Activated CD4-positive, alpha-beta T cell treated with anti-CD3 and anti-CD28 coated beads, Interleukin-2, Interleukin-4, amounts not matched to agents 100 ng/mL and 50 ng/mL, durations not matched to agents 16 hours and 8 hours (primary cell): ENCODE results near the gene DIDO1.

Experiments used
- DNase-seq: peaks from one replicate; pipeline ENCODE4 v3.0.0-alpha.2; 2020; ENCODE audit warnings: low spot score

DIDO1 gene

GRCh38 chr20:62832951-62833391 is 93.3 kb downstream of the DIDO1 start:
- DNase-seq, result no peak

- DNase-seq, result no peak
Measured at GRCh38 chr20:62832212-62832922, 93.9 kb downstream of the DIDO1 start.

DNA sequence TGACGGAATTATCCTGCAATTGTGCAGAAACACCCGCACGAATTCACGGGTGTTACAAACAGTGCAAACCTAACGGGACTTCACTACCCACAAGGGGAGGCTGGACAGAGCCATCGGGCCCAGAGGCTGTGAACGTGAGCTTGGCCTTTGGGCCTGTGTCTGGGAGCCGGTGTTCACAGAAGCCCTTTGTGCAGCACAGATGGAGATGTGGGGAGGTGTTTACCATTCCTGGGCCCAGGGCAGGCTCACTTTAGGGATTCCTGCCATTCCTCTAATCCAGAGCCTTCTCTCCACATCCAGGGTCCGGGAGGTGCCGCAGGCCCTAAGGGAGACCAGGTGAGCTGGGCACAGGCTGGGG is 94.5 kb downstream of the DIDO1 start:
- no peak for DNase-seq

- DNase-seq, result no peak
Measured at GRCh38 chr20:62831361-62831788, 94.9 kb downstream of the DIDO1 start.

GRCh38 chr20:62830821-62831220 is 95.5 kb downstream of the DIDO1 start:
- DNase-seq, result no peak

DNA sequence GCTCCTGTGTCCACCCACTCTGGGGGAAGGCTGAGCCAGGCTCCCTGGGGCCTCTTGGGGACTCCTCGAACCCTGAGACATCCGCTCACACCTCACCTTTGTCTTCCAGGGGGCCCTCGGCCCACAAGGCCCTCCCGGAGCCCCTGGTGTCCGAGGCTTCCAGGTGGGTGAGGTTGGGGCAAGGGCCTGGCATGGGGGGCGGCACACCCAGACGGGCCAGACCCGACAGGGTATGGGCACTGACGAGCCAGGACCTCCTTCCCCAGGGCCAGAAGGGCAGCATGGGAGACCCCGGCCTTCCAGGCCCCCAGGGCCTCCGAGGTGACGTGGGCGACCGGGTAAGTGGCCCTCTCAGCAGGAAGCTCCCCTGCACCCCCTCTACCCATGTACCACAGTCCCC is 96.1 kb downstream of the DIDO1 start:
- DNase-seq, result no peak

DNA sequence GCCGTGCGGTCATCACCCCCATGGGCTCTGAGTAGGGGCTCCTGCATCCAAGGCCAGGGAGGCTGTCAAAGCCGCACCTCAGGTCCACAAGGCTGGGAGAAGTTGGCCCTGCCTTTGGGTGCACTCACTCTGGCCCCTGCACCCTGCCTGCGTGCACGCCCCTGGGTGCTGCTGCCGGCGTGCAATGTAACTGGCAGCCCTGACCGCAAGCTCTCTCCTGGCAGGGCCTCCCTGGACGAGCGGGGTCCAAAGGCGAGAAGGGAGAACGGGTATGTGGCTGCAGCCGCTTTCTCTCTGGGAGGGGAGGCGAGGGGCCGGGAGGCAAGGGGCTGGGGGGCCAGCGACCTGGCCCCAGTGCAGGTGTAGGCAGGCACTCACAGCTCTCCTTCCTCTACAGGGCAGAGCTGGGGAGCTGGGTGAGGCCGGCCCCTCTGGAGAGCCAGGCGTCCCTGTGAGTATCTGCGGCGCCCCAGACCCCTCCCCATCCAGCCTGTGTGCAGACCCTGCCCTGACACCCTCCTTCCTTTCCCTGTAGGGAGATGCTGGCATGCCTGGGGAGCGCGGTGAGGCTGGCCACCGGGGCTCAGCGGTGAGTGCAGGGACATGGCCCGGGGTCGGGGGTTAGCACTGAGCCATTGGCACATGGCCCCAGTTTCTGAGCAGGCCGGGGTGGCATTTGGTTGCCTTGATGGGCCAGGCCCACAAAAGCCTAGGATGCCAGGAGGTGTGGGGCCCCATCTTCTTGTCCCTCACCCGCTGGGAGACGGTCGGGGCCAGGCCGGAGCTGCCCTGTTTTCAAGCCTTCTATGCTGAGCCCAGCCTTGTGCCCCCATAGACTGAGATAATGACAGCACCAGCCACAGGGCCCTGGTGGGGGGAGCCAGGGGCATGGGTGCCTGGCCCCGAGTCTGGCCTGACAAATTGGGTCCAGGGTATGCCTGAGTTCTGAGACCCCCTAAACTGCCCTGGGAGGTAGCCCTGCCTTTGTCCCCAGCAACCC is 96.8 kb downstream of the DIDO1 start:
- no peak for DNase-seq

DNA sequence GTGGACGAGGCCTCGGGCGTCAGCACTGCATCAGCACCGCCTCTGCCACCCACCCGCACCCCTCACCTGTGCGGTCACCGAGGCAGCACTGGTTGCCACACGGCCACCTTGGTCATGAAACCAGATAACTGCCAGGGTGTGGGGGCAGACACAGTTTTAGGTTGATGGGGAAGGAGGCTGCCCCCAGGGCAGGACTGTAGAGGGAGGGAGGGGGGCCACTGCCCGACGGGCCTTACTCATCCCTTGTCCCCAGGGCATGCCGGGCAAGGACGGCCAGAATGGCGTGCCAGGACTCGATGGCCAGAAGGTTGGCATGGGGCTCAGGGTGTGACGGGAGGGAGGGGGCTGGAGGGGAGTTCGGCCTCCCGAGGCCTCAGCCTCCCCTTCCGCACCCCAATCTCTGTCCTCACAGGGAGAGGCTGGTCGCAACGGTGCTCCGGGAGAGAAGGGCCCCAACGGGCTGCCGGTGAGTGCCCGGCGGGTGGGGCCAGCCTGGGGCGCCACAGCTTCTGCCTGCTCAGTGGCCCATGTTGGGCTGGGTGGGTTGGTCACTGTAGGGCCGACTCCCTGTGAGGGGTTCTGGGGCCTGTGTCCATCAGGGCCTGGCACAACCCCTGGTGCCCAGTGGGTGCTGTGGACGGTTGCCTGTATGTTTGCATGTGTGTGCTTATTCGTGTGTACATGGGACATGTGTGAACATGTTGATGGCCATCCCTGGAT is 97.6 kb downstream of the DIDO1 start:
- no peak for DNase-seq

DNA sequence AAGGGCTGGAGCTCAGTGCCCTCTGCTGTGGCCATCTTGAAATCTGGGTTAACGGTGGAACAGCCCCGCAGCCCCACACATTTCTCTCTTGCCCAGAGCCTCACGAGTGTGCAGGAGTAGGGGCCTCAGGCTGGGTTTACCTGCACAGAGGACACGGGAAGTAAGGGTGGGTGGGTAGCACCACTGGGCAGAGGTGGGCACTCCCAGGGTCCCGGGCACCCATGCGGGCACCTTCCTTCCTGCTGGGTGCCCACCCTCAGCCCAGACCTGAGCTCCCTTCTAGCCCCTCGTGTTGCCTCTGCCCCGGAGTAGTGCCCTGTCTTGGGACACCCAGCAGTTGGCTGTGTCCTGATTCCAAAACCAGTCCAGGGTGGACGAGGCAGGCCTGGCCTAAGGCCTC is 98.3 kb downstream of the DIDO1 start:
- DNase-seq, result no peak
